Activated CD4-positive, alpha-beta T cell treated with anti-CD3 and anti-CD28 coated beads, Interleukin-2, amount 50 U/mL, for 48 hours (primary cell): ENCODE measurements around the gene NALCN.

Experiments used
- DNase-seq, 2 experiments: peaks; one replicate each; pipeline ENCODE4 v3.0.0-alpha.2; 2020

NALCN gene

GRCh38 chr13:101412076-101412475 is 4.2 kb downstream of the NALCN start:
- DNase-seq: no peak

DNA sequence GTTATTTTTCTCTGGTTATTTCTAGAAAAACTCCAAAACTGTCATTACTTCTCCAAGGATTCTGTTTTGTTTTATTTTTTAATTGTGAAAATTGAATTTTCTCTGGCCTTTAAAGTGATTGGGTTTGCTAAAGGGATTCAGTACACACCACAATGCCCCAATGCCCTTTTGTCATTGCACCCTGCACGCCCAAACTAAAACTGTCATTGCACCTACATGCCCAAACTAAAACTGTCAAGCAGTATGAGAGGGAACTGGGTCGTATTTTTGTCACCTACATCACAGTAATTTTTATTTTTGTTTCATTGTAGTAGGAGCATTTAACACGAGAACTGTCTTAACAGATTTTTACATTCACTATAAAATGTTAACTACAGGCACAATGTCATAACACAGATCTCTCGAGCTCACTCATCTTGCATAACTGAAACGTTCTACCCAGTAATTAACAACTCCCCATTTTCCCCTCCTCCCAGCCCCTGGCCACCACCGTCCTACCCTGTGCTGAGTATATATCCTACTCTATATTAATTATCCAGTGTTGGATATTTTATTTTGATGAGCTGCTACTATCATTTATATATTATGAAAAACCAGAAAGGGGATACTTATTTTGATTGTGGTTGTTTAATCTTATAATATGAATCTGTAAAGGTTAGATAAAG is 7.2 kb downstream of the NALCN start:
- DNase-seq: no peak

DNA sequence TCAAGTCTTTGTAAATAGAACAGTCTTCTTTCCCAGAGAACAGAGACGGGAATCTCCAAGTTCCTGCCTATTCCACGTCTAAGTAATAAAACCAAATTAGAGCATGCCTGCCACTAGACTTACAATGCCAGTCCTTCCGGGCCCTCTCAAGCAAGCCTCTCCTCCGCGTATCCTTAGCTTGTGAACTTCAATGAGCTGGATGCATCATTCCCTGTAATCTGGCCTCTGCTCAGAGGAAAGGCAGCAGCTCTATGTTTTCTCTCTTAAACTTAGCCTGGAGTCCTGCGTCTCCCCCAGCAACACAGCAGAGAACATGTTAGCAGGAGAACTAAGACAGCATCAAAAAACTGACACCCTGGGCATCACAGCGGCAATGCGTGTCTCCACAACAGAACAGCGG is 8.2 kb downstream of the NALCN start:
- no peak for DNase-seq

DNA sequence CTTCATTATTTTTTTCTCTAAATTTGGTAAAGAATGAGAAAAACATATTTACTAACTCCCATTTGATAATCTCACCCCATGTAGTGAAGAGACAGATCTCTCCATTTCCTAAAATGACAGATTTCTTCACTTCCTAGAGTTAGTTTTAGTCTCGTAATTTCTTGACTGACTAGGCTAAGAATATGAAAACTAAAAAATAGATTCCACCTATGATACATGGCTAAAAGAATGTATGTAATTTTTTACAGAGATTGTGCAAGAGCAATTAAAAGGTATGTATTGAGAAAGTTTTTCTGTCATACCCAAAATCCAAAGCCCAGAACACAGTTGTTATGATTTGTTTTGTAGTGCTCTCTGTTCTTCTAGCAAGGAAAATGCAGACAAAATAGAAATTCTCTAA is 9.5 kb downstream of the NALCN start:
- no peak for DNase-seq

DNA sequence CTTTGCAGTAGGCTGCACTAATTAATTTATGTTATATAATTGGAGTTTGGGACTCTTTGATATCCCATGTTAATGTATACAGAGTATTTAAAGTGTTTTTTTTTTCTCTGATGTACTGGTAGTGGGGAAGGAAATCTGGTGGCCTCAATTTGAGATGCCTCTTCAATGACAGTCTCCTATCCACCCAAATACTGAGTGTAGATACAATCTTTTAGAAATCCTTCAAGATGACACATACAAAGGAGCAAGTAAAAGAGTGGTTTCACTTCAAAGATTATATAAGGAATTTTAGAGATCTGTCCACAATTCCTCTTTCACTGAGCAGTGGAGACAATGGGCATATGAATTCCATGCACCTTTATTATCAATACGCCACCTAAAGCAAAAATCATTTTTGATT is 15.1 kb downstream of the NALCN start:
- no peak for DNase-seq

DNA sequence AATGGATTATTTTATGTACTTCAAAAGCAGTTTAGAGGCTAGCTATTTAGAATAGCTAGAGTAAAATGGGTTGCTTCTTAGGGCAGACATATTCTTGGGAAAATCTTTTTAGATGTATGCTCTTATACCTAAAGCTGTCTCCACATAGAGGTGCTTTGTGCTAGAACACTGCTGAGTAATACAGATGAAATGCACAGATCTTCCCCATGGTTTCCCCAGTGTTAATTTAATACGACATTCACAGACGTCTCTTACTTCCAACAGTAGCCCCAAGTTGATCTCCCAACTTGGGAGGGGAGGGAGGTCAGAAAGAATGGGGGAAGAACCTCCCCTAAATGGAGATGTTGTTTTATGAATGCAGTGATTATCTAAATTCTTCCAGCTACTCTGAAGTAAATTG is 16.9 kb downstream of the NALCN start:
- DNase-seq: no peak

DNA sequence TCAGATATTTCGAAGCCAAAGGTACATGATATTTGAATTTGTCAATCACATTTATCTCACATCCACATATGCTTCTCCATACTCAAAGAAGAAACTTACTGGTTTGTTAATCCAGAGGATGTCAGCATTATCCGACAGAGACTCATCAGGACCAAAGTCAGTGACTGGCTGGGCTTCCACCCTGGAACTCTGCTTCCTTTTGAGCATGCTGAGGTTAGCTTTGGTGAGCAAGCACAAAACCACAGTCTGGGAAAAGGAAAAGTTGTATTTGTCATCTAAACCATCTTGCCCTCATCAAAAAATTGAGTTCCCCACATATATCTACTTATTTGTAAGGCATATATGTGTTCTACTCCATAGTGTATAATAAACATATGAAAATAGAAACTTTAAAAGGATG is 17.4 kb downstream of the NALCN start:
- DNase-seq: no peak

- DNase-seq: no peak
Measured at GRCh38 chr13:101398191-101398590, 18.1 kb downstream of the NALCN start.

- DNase-seq: no peak
Measured at GRCh38 chr13:101397742-101398141, 18.6 kb downstream of the NALCN start.

DNA sequence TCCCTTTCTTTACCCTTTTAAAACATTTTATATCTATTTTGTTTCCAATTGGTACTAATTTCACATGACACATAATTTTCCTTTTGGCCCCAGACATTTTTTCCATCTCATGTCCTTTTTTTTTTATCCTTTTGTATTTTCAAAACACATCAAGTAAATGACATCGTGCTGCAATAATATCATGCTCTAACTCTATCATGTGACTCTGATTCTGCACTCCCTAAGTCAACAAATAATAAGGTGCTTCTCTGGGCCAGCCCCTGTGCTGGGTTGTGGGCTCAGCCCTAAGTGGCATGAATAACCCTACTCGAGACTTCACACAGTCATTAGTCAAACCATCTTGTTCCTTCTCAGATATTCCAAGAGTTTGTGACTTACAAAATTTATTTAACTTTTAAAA is 21.7 kb downstream of the NALCN start:
- DNase-seq: no peak

DNA sequence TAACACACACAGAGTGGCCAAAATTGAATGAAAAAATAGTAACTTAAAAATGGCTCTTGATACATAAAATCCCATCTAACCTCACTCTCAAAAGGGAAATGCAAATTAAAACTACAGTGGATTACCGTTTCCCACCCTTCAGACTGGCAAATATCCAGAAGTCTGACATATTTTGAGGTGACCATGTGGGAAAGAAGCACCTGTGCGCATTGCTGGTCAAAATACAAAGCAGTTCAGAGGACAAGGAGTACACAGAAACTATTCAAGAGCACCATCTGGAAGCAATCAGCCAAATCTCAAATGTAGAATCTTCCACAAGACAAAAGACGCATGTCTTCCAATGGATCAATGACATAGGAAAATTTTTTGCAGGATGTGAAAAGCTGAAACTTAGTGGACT is 23.2 kb downstream of the NALCN start:
- no peak for DNase-seq

DNA sequence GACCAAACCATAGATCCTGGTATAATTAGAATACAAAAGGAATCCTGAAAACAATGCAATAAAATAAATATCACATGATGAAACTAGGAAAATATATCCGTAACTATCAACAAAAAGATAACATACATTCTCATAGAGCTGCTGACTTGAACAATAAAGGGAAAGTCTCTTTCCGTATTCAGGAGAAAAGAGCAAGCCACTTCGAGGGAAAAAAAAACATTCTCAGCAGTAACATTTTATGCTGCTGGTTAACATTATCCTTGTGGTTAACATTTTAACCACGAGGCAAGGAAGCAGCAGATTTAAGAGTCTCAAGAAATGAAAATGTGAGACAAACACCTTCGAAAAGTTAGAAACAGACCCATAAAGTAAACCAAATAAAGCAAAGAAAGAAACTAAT is 25.8 kb downstream of the NALCN start:
- no peak for DNase-seq

DNA sequence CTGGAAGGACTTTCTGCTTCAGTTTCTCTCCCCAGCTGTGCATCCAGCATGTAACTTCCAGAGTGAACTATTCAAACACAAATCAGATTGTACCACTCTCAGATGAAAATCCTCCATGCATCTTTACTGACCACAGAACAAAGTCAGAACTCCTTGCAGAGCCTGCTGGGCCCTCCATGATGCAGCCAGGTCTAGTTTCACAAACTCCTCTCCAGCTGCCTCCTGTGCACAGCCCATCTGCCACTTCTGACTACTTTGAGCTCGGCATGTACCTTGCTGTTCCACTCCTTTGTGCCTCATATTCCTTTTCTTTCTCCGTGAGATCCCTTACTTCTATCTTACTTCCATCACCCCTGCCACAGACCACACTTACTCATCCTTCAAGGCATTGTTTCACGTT is 31.4 kb downstream of the NALCN start:
- DNase-seq: no peak

- DNase-seq: no peak
Measured at GRCh38 chr13:101383595-101383994, 32.7 kb downstream of the NALCN start.

- no peak for DNase-seq
Measured at GRCh38 chr13:101382701-101383100, 33.6 kb downstream of the NALCN start.

DNA sequence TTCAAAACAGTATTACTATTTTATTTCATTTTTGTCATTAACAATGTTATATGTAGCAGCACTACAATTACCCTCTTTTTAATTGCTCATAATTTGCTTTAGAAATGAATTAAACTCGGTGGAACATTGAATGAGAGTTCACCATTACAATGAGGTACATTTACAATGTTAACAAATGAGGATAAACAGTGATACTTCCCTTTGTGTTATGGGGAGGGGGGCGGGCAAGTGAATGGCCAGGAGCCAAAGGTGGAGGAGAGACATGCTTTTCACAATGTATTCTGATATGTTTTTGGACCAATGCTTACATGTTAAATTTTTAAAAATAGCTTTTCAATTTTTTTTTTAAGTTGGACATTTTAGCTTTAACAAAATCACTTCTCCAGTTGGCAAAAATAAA is 34.2 kb downstream of the NALCN start:
- DNase-seq: no peak

DNA sequence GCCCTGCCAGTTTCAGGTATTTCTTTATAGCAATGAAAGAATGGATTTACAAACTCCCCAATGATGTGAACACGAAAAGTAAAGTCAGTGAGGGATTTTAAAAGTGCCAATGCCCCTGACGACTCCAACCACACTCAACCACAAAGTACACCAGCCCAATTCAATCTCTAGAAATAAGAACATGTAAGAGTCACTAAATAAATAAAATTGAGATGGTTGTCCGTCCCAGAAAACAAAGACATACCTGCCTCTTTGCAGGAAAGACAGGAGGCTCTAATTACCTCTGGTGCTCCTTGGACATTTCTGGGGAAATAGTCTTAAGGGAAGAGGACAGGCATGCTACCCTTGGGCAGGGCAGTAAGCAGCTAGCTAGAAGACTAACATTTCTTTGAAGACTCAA is 55.8 kb downstream of the NALCN start:
- no peak for DNase-seq

- no peak for DNase-seq
Measured at GRCh38 chr13:101354895-101355294, 61.4 kb downstream of the NALCN start.

GRCh38 chr13:101346942-101347728 is 69.2 kb downstream of the NALCN start:
- DNase-seq: no peak

- no peak for DNase-seq
Measured at GRCh38 chr13:101346161-101346560, 70.1 kb downstream of the NALCN start.

DNA sequence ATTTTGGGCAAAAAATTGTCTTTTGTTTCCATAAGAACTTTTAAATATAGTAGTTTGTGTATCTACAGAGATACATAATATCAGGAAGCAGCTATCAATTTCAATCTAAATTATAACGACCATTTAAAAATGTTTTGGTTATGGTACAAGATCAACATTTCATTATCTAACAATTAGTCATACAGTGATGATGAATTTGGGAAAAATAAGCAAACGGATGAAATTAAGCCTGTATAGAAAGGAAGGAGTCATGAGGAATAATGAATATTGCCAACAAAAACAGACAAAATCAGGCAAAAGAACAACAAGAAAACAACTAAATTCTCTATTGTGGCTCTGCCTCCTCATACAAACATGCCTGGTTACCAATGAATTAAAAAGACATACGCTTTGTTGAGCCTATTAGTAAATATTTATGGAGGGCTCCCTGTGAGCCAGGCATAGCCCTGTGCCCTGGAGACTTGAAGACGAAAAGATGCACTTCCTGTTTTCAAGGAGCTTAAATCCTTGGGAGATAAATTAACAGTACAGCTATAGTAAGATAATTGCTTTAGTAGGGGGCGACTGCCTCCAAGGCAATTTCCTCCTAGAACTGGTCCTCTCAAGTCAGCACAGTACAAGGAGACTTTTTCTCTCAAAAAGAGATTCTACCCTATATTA is 73.0 kb downstream of the NALCN start:
- no peak for DNase-seq

DNA sequence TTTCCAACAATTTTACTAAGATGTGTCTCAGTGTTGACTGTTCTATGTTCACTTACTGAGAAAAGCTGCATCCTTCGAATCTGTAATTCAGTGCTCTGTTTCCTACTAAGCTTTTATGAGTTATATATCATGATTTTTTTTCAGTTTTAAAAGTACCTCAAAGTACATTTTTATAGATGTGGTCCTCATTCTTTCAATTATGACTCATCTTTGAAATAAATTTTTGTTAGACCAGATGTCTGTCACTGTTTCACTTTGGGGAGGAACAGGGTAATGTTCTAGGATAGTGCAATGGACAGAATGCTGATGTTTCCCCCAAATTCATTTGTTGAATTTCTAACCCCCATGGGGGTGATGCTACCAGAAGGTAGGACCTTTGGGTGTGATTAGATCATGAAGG is 74.8 kb downstream of the NALCN start:
- no peak for DNase-seq

DNA sequence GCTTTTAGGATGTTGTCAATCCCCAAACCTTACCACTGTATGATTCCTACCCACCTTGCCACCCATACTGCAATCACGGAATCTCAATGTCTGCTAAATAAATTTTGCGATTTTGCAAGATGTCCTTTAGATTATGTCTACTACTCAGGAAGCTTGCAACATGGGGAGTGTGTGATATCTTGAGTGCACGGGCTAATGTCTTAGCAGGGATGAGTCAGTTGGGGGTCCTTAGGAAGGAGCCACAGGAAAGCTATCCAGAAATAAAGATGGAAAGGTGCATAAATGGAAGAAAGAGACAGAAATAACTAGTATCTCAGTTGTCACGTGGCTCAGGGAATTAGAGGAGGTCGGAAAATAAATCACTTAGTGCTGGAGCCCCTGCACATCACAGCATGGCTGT is 77.1 kb downstream of the NALCN start:
- DNase-seq: no peak

- no peak for DNase-seq
Measured at GRCh38 chr13:101332583-101332982, 83.7 kb downstream of the NALCN start.
